ENCODE data around the gene CTNNA1. TPM values are rescaled to one million over a fixed set of nuclear protein-coding genes. Genes with fewer than 3 reads are reported as not detected.

CTNNA1 gene
- total and polyA plus RNA-seq, 2 donors = 170 to 331 TPM

DNA sequence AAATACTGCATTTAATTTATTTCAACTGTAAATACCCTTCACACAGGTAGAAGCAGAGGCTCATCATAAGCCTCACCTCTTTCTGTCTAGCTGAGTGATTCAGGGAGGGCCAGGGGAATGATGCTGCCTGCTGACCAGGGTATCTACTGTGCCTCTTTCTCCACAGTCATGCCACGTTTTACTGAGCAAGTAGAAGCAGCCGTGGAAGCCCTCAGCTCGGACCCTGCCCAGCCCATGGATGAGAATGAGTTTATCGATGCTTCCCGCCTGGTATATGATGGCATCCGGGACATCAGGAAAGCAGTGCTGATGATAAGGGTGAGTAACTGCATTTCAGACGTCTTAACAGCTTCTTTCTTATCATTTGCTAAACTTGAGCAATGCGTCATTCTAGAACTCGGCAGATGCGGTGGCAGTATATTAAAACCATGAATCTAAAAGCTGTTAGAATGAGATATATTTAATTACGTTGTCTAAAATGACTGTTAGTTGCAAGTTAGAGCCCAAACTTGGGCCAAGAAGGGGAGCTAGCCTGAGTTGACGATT lies 171.9 kb downstream of the CTNNA1 start:
- H3K4me1 ChIP-seq (ENCODE audit: insufficient read depth) = no peaks in the 10 kb centered on the region
- peaks cover 7% of the 10 kb centered on the region for H3K36me3 ChIP-seq (ENCODE audit: insufficient read depth)
- WGBS = 89% methylated on average over 12 of the region's 12 CpGs

DNA sequence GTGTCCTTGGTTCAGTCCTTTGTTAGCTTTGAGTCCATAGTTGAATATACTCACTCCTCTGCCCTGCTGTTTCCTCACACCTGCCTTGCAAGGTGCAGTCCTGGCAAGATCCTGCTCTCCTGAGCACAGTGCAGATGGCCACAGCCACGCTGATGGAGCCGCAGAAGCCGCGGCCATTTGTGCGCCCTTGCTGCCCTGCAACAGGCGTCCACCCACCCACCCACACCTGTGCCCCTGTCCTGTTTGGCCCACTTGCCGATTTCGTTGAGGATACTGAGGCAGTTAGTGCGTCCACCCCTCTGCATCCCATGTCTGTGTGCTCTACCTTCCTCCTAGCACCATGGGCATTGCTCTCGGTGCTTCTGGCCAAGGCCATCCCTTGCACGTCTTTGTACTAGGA lies 173.0 kb downstream of the CTNNA1 start:
- 91% methylated on average over 11 of the region's 11 CpGs for whole genome bisulfite sequencing
- Histone ChIP-seq H3K4me1 (ENCODE audit: insufficient read depth) (no peaks in the 10 kb centered on the region), H3K4me3 (ENCODE audit: low read depth, low read length) (no peak overlapping the region), H3K36me3 (ENCODE audit: insufficient read depth) (peaks cover 7% of the 10 kb centered on the region), H3K27ac (ENCODE audit: low read depth) (no peak overlapping the region)
- DNase-seq (ENCODE audit: extremely low spot score) = no peak

More for the DNA sequence above, 171.9 kb downstream of the CTNNA1 start:
- Histone ChIP-seq H3K4me3 (ENCODE audit: low read depth, low read length) (no peak overlapping the region), H3K27ac (ENCODE audit: low read depth) (no peak overlapping the region)
- no peak for DNase-seq (ENCODE audit: extremely low spot score)

DNA sequence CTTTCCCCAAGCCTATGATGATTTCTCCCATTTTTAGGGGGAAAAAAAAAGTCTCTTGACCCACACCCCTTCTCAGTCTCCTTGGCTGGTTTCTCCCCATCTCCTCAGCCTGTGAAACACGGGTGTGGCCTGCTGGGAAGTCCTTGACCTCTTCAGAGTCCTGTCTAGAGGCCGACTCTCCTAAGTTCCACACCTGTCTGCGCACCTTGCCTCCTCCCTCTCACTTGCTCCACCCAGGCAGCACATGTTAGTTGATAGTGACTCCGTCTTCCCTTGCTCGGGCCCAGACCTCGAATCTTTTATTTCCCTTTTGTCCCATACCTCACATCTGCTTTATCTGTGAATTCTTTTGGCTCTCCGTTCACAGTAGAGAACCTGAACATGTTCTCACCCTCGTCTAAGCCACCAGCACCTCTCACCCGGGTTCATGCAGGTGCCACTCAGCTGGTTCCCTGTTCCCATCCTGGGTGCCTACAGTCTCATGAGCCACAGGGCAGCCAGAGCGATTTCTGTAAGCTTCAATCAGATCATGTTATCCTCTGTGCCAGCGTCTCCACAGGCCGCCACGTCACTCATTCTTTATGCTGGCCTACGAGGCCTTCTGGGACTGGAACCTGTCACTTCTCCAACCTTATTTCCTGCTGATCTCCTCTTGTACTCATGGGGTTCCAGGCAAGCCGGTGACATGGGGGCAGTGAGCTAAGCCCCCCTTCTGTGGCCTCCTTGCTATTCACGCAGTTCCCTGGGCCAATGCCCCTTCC lies 173.6 kb downstream of the CTNNA1 start:
- Histone ChIP-seq H3K27ac (ENCODE audit: low read depth) (no peak overlapping the region), H3K36me3 (ENCODE audit: insufficient read depth) (peaks cover 7% of the 10 kb centered on the region), H3K4me3 (ENCODE audit: low read depth, low read length) (no peak overlapping the region), H3K4me1 (ENCODE audit: insufficient read depth) (no peaks in the 10 kb centered on the region)
- no peak for DNase-seq (ENCODE audit: extremely low spot score)
- WGBS = 93% methylated on average over 16 of the region's 16 CpGs

DNA sequence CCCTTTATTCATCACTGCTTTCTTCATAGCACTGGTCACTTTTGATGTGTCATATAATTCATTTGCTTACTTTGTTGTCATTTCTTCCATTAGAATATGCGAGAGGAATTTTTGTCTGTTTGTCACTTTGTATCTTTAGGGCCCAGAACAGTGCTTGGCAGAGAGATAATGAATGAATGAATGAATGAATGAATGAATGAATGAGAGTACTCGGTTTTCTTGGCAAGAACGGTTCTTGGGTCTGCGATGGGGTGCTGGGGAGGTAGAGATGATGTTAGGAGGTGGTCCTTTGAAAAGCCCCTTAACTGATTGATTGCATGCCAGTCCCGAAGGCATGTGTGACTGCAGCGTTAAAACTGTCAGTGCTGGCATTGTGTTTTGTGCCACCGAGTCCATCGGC lies 174.3 kb downstream of the CTNNA1 start:
- Histone ChIP-seq H3K36me3 (ENCODE audit: insufficient read depth) (peaks cover 7% of the 10 kb centered on the region), H3K4me3 (ENCODE audit: low read depth, low read length) (no peak overlapping the region), H3K4me1 (ENCODE audit: insufficient read depth) (no peaks in the 10 kb centered on the region), H3K27ac (ENCODE audit: low read depth) (no peak overlapping the region)
- DNase-seq (ENCODE audit: extremely low spot score) = no peak
- 79% methylated on average over 8 of the region's 8 CpGs for WGBS

DNA sequence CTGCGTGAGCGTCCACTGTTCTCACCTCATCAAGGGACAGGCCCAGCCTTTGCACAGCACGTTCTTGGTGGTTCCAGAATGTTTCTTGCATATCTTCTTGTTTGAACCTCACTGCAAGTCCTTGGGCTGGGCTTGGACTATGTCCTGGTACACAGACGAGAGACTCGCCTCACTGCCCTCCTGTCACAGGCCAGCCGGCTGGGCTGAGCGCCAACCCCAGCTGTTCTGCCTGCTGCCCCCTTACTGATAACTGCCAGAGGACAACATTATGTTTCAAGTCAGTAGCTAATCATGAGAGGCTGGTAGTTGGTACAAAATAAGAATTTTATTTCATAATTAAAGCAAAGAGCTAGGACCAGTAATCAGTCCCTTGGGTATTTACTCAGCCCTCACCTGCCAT lies 174.8 kb downstream of the CTNNA1 start:
- Histone ChIP-seq H3K27ac (ENCODE audit: low read depth) (no peak overlapping the region), H3K4me3 (ENCODE audit: low read depth, low read length) (no peak overlapping the region), H3K36me3 (ENCODE audit: insufficient read depth) (peaks cover 7% of the 10 kb centered on the region), H3K4me1 (ENCODE audit: insufficient read depth) (no peaks in the 10 kb centered on the region)
- no peak for DNase-seq (ENCODE audit: extremely low spot score)
- 51% methylated on average over 7 of the region's 7 CpGs for WGBS

DNA sequence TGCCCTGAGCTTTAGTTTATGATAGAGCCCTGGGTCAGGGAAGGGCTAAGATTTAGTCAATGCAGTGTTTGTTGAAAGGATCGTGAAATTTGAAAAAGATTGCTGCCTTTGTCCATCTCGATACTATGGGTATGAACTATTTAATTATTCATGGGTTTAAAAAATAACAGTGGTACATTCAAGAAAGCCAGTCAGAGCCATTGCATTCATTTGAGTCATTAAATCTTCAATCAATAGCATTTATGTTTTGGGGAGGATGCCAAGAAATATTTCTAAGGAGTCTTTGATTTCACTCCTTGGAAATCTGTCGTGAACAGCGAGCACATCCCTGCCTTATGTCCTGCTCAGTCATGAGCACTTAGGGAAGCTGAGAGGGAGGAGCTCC lies 176.3 kb downstream of the CTNNA1 start:
- 82% methylated on average over 4 of the region's 4 CpGs for WGBS
- Histone ChIP-seq H3K27ac (ENCODE audit: low read depth) (no peak overlapping the region), H3K4me1 (ENCODE audit: insufficient read depth) (no peaks in the 10 kb centered on the region), H3K4me3 (ENCODE audit: low read depth, low read length) (no peak overlapping the region), H3K36me3 (ENCODE audit: insufficient read depth) (peaks cover 10% of the 10 kb centered on the region)
- DNase-seq (ENCODE audit: extremely low spot score) = no peak

DNA sequence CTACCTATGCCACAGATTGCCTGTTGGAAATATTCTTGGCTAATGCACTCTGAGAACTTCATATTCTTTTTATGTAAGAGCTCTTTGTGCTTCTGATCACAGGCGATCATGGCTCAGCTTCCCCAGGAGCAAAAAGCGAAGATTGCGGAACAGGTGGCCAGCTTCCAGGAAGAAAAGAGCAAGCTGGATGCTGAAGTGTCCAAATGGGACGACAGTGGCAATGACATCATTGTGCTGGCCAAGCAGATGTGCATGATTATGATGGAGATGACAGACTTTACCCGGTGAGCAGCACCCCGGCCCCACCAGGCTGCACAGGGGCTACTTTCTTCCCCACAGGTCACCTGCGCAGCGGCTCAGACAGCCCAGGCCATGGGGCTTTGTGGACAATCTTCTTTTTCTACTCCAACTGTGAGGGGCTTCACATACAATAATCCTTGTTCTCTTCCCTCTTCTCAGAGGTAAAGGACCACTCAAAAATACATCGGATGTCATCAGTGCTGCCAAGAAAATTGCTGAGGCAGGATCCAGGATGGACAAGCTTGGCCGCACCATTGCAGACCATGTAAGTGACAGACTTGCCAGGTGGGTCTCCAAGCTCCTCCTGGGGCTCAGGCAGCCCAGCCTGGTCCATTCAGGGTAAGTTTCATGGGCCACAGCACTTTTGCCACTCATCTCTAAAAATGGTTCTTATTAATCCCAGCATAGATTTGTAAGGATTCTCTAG lies 177.3 kb downstream of the CTNNA1 start:
- WGBS = 79% methylated on average over 10 of the region's 10 CpGs

DNA sequence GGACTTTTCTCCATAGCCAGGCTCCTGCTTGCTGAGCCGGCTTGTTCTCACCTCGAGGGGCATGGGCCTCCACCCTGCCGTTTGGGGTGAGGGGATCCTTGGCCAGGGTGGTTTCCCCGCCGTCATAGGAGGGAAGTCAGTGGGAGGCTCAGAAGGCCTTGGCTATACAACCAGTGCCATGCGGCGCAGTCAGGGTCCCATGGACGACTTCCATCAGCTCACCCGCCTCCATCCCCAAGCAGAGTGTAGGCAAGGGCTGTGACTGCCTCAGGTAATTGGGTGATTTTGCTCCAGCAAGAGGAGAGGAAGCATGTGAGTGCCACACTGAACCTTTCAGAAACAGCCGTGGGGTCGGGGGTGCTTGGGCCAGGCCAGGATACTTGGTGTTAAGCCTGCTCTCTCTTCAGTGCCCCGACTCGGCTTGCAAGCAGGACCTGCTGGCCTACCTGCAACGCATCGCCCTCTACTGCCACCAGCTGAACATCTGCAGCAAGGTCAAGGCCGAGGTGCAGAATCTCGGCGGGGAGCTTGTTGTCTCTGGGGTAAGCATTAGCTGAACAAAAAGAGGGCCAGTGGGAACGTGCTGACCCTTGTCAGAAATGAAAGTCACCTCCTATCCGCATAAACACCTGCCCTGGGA lies 179.1 kb downstream of the CTNNA1 start:
- Histone ChIP-seq H3K36me3 (ENCODE audit: insufficient read depth) (peaks cover 5% of the 10 kb centered on the region), H3K4me3 (ENCODE audit: low read depth, low read length) (no peak overlapping the region), H3K4me1 (ENCODE audit: insufficient read depth) (no peaks in the 10 kb centered on the region), H3K27ac (ENCODE audit: low read depth) (no peak overlapping the region)
- 75% methylated on average over 20 of the region's 20 CpGs for WGBS
- DNase-seq (ENCODE audit: extremely low spot score) = no peak

More for the DNA sequence above, 177.3 kb downstream of the CTNNA1 start:
- no peaks in the 10 kb centered on the region for H3K4me1 ChIP-seq (ENCODE audit: insufficient read depth)
- peaks cover 9% of the 10 kb centered on the region for H3K36me3 ChIP-seq (ENCODE audit: insufficient read depth)
- DNase-seq (ENCODE audit: extremely low spot score) = no peak
- no peak overlapping the region for H3K27ac ChIP-seq (ENCODE audit: low read depth)
- no peak overlapping the region for H3K4me3 ChIP-seq (ENCODE audit: low read depth, low read length)

DNA sequence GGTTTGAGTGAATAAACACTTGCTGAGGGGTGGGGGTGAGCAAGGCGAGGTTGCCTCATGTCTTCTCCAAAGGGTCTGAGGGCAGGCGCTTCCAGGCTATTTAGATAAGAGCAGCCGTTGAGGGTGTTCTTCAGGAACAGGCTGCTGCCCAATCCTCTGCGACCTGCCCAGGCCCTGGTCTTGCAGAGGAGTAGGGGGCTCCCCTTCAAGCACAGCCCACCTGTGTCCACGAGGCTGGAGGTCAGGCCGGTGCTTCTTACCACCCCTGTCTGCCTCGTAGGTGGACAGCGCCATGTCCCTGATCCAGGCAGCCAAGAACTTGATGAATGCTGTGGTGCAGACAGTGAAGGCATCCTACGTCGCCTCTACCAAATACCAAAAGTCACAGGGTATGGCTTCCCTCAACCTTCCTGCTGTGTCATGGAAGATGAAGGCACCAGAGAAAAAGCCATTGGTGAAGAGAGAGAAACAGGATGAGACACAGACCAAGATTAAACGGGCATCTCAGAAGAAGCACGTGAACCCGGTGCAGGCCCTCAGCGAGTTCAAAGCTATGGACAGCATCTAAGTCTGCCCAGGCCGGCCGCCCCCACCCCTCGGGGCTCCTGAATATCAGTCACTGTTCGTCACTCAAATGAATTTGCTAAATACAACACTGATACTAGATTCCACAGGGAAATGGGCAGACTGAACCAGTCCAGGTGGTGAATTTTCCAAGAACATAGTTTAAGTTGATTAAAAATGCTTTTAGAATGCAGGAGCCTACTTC lies 180.5 kb downstream of the CTNNA1 start:
- no peak overlapping the region for H3K4me3 ChIP-seq (ENCODE audit: low read depth, low read length)
- no peak for DNase-seq (ENCODE audit: extremely low spot score)
- H3K4me1 ChIP-seq (ENCODE audit: insufficient read depth) = no peaks in the 10 kb centered on the region
- H3K36me3 ChIP-seq (ENCODE audit: insufficient read depth) = peaks cover 5% of the 10 kb centered on the region
- H3K27ac ChIP-seq (ENCODE audit: low read depth) = no peak overlapping the region
- 90% methylated on average over 18 of the region's 18 CpGs for WGBS

DNA sequence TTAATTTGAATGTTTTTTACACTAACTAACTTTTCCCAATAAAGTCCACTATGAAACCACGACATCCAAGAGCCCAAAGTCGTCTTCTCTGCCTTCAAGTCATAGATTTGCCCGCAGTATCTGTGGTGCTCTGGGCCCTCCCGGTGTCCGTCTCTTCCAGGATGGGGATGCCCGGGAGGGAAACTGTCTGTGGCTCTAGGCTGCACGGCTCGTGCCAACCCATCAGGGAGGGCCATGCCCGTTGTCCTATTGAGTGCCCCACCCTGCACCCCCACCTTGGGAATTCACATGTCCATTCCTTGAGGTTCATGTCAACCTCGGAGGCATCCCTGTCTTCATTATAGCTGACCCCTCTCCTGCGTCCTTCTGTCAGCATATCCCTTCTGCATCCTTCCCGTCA lies 181.7 kb downstream of the CTNNA1 start:
- peaks cover 5% of the 10 kb centered on the region for H3K36me3 ChIP-seq (ENCODE audit: insufficient read depth)
- WGBS = 89% methylated on average over 12 of the region's 12 CpGs
- no peak for DNase-seq (ENCODE audit: extremely low spot score)

DNA sequence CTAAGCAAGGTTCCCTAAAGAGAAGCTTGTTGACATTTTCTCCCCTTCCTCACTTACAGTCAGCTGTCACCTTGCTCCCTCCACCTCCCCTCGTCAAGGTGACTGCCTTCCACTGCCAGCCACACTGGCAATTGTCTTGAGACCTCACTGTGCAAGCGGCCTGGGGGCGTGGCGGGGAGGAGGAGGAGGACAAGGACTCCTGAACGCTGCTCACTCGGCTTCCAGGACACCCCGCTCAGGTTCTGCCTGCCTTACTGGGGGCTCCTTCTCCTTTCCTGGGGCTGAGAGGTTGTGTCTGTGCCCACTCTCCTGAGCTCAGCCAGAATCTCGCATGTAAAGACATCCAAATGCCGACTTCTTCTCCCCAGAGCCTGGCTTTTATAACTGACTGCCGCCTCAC lies 182.2 kb downstream of the CTNNA1 start:
- no peak overlapping the region for H3K27ac ChIP-seq (ENCODE audit: low read depth)
- peaks cover 5% of the 10 kb centered on the region for H3K36me3 ChIP-seq (ENCODE audit: insufficient read depth)
- DNase-seq (ENCODE audit: extremely low spot score) = no peak
- H3K4me1 ChIP-seq (ENCODE audit: insufficient read depth) = no peaks in the 10 kb centered on the region
- 84% methylated on average over 10 of the region's 10 CpGs for WGBS
- no peak overlapping the region for H3K4me3 ChIP-seq (ENCODE audit: low read depth, low read length)

More for the DNA sequence above, 181.7 kb downstream of the CTNNA1 start:
- H3K4me1 ChIP-seq (ENCODE audit: insufficient read depth) = no peaks in the 10 kb centered on the region
- no peak overlapping the region for H3K27ac ChIP-seq (ENCODE audit: low read depth)
- no peak overlapping the region for H3K4me3 ChIP-seq (ENCODE audit: low read depth, low read length)

DNA sequence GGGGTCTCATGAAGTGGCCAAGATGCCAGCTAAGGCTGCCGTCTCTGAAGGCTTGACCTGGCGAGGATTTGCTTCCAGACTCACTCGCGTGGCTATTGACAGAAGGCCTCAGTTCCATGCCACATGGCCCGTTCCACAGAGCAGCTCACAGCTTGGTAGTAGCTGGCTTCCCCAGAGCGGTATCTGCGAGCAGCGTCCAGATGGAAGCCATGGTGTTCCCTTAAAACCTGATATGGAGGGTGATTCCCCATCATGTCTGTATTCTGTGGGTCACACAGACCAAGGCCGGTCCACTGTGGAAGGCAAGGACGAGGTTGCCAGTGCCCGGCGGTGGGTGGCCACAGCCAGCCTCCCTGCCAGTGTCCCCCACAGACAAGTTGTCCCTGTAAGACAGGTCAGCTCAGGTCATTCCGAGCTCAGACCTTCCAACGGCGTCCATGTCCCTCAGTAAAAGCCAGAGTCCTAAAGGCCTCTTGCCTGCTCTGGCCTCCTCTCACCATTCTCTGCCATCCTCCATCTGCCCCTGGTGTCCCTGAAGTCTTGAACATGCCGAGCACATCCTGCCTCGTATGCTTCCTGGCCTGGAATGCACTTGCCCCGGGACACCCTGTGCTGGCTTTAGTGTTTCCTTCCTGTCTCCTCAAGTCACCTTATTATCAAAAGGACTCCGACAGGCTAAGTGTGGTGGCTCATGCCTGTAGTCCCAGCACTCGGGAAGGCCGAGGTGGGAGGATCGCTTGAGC lies 183.2 kb downstream of the CTNNA1 start:
- Histone ChIP-seq H3K4me1 (ENCODE audit: insufficient read depth) (no peaks in the 10 kb centered on the region), H3K27ac (ENCODE audit: low read depth) (no peak overlapping the region), H3K36me3 (ENCODE audit: insufficient read depth) (peaks cover 5% of the 10 kb centered on the region), H3K4me3 (ENCODE audit: low read depth, low read length) (no peak overlapping the region)
- DNase-seq (ENCODE audit: extremely low spot score) = no peak
- WGBS = 87% methylated on average over 22 of the region's 22 CpGs

DNA sequence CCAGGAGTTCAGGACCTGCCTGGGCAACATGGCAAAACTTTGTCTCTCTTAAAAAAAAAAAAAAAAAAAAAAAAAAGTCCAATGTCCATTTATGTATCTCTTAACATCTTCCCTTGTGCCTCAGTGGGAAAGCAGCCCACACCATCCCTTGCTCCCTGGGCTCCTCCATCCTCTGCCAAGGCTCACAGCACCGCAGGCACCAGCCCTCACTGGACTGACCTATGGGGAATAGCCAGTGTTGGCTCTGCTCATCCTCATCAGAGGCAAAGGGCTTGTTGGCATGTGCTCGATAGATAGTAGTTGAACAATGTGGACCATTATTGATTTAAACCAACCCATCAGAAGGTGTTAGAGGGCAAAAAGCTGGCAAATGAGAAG lies 183.7 kb downstream of the CTNNA1 start:
- Histone ChIP-seq H3K27ac (ENCODE audit: low read depth) (no peak overlapping the region), H3K4me3 (ENCODE audit: low read depth, low read length) (no peak overlapping the region), H3K4me1 (ENCODE audit: insufficient read depth) (no peaks in the 10 kb centered on the region), H3K36me3 (ENCODE audit: insufficient read depth) (peaks cover 5% of the 10 kb centered on the region)
- no peak for DNase-seq (ENCODE audit: extremely low spot score)
- WGBS = 44% methylated on average over 2 of the region's 2 CpGs

All from urinary bladder (tissue), 4 donors.